IMR-90 (cell line): Measurements from ENCODE around the gene MDP1. TPM values are rescaled to one million over a fixed set of nuclear protein-coding genes. Genes with fewer than 3 reads are reported as not detected.

Source experiments
- ATAC-seq: fragments of 200-7000 bp; cut with Tn5 transposase; 2 replicates; pipeline ENCODE4 v1.9.1; 2020; ENCODE audit warnings: low read depth, mild to moderate bottlenecking, moderate library complexity
- BruUV-seq: library from RNA; stranded (reverse); fragments of 400-500 nt; replicated peaks from 2 replicates; lab custom pipeline; 2021; lab: Mats Ljungman, UMichigan
- CTCF ChIA-PET: fragments of 300-600 bp; formaldehyde crosslinking; extraction: SDS; loops from one replicate; lab custom pipeline; 2021; ENCODE audit warnings: antibody characterized with exemption; lab: Yijun Ruan, JAX
- POLR2A ChIA-PET: fragments of 300-600 bp; sonication (Branson Sonifier 250); formaldehyde crosslinking; loops from one replicate; lab custom pipeline; 2022; ENCODE audit warnings: antibody characterized with exemption; ENCODE audit not compliant: unreplicated experiment; lab: Charles Lee
- DNase-seq: peaks from one replicate; pipeline ENCODE4 v3.0.0; 2013
- H2AFZ ChIP-seq: replicated peaks from 2 replicates; pipeline ENCODE3; 2013; ENCODE audit warnings: low read length, mild to moderate bottlenecking; ENCODE audit not compliant: poor library complexity
- H2AK5ac ChIP-seq: 2 replicates; pipeline ENCODE4 v1.6.1; 2013; ENCODE audit warnings: low read depth, low read length, inconsistent platforms
- H2AK9ac ChIP-seq: replicated peaks from 2 replicates; pipeline ENCODE3; 2013; ENCODE audit warnings: mild to moderate bottlenecking, low read depth, low read length, moderate library complexity; ENCODE audit not compliant: poor library complexity
- H2BK120ac ChIP-seq: 2 replicates; pipeline ENCODE4 v1.6.1; 2013; ENCODE audit warnings: low read depth, low read length, inconsistent platforms
- H2BK15ac ChIP-seq: 3 replicates; pipeline ENCODE4 v1.6.1; 2013; ENCODE audit warnings: low read depth, low read length, inconsistent platforms
- H2BK20ac ChIP-seq: 2 replicates; pipeline ENCODE4 v1.6.1; 2013; ENCODE audit warnings: low read depth, mild to moderate bottlenecking, inconsistent platforms, low read length, moderate library complexity
- H2BK5ac ChIP-seq: 2 replicates; pipeline ENCODE4 v1.6.1; 2013; ENCODE audit warnings: mild to moderate bottlenecking, low read depth, low read length, inconsistent platforms; ENCODE audit not compliant: poor library complexity, severe bottlenecking
- H3K14ac ChIP-seq: replicated peaks from 2 replicates; pipeline ENCODE4 v1.6.1; 2013; ENCODE audit warnings: low read depth, low read length, inconsistent platforms
- H3K18ac ChIP-seq: 2 replicates; pipeline ENCODE4 v1.6.1; 2013; ENCODE audit warnings: low read depth, low read length, control low read depth
- H3K23ac ChIP-seq: 2 replicates; pipeline ENCODE4 v1.6.1; 2013; ENCODE audit warnings: low read depth, low read length, inconsistent platforms
- H3K27ac ChIP-seq: 2 replicates; pipeline ENCODE4 v1.5.1; 2013; ENCODE audit warnings: mild to moderate bottlenecking, control low read depth, low read length; ENCODE audit not compliant: insufficient read depth
- H3K27me3 ChIP-seq: 2 replicates; pipeline ENCODE4 v1.6.1; 2013; ENCODE audit warnings: low read length; ENCODE audit not compliant: control insufficient read depth, insufficient read depth
- H3K36me3 ChIP-seq: 2 replicates; pipeline ENCODE4 v1.6.1; 2013; ENCODE audit warnings: low read length, mixed read lengths; ENCODE audit not compliant: control insufficient read depth, insufficient read depth
- H3K4ac ChIP-seq: 2 replicates; pipeline ENCODE4 v1.6.1; 2013; ENCODE audit warnings: low read depth, low read length, inconsistent platforms
- H3K4me1 ChIP-seq: 2 replicates; pipeline ENCODE4 v1.6.1; 2013; ENCODE audit warnings: low read length, mixed read lengths; ENCODE audit not compliant: control insufficient read depth, insufficient read depth
- H3K4me2 ChIP-seq: 2 replicates; pipeline ENCODE4 v1.6.1; 2013; ENCODE audit warnings: low read depth, mild to moderate bottlenecking, control low read depth, low read length, moderate library complexity
- H3K4me3 ChIP-seq: 2 replicates; pipeline ENCODE4 v1.5.1; 2013; ENCODE audit warnings: low read depth, mild to moderate bottlenecking, control low read depth, low read length, moderate library complexity; ENCODE audit not compliant: insufficient read depth
- H3K56ac ChIP-seq: 2 replicates; pipeline ENCODE4 v1.6.1; 2013; ENCODE audit warnings: low read length, inconsistent platforms; ENCODE audit not compliant: insufficient read depth; ENCODE audit errors: extremely low read depth
- H3K79me1 ChIP-seq, 2 experiments: 2 replicates each; pipeline ENCODE4 v1.6.1; 2013; ENCODE audit warnings: low read length in 2 of 2, inconsistent platforms in 1 of 2, low read depth in 1 of 2
- H3K9ac ChIP-seq: 2 replicates; pipeline ENCODE4 v1.6.1; 2013; ENCODE audit warnings: low read depth, low read length, control low read depth
- H3K9me1 ChIP-seq: 2 replicates; pipeline ENCODE4 v1.6.1; 2013; ENCODE audit warnings: low read length, inconsistent platforms; ENCODE audit not compliant: insufficient read depth
- H3K9me3 ChIP-seq: 2 replicates; pipeline ENCODE4 v1.6.1; 2013; ENCODE audit warnings: low read length; ENCODE audit not compliant: control insufficient read depth, insufficient read depth
- H4K20me1 ChIP-seq: 2 replicates; pipeline ENCODE4 v1.6.1; 2013; ENCODE audit warnings: low read length, inconsistent platforms; ENCODE audit not compliant: insufficient read depth
- H4K5ac ChIP-seq: 2 replicates; pipeline ENCODE4 v1.6.1; 2013; ENCODE audit warnings: mild to moderate bottlenecking, low read depth, low read length, control low read depth
- H4K8ac ChIP-seq, 2 experiments: 2 replicates each; pipeline ENCODE4 v1.6.1; 2013; ENCODE audit warnings: low read depth in 2 of 2, low read length in 2 of 2, control low read depth in 1 of 2, inconsistent platforms in 1 of 2
- H4K91ac ChIP-seq: 2 replicates; pipeline ENCODE4 v1.6.1; 2013; ENCODE audit warnings: low read depth, low read length, inconsistent platforms; ENCODE audit not compliant: insufficient read depth
- BHLHE40 ChIP-seq: fragments of 150-350 bp; IDR thresholded peaks from 2 replicates; pipeline ENCODE4 v1.6.1; 2016; ENCODE audit warnings: mild to moderate bottlenecking, low read depth, low read length
- CHD1 ChIP-seq: IDR thresholded peaks from 2 replicates; pipeline ENCODE4 v1.6.1; 2012; ENCODE audit warnings: low read depth, low read length, improper control_type of control experiment
- CTCF ChIP-seq: conservative IDR thresholded peaks from 2 replicates; pipeline ENCODE4 v1.5.1; 2012; ENCODE audit warnings: mild to moderate bottlenecking, low read depth, low read length, improper control_type of control experiment
- FOS ChIP-seq: fragments of 150-350 bp; IDR thresholded peaks from 2 replicates; pipeline ENCODE4 v1.6.1; 2016; ENCODE audit warnings: low read depth, low read length
- MAZ ChIP-seq: IDR thresholded peaks from 2 replicates; pipeline ENCODE4 v1.6.1; 2012; ENCODE audit warnings: low read depth, mild to moderate bottlenecking, low read length, improper control_type of control experiment, moderate library complexity, borderline replicate concordance
- NFE2L2 ChIP-seq: fragments of 150-350 bp; IDR thresholded peaks from 2 replicates; pipeline ENCODE4 v1.6.1; 2016; ENCODE audit warnings: low read depth, mild to moderate bottlenecking, low read length
- POLR2A ChIP-seq: IDR thresholded peaks from 2 replicates; pipeline ENCODE4 v1.6.1; 2012; ENCODE audit warnings: mild to moderate bottlenecking, low read depth, low read length
- RFX5 ChIP-seq: IDR thresholded peaks from 2 replicates; pipeline ENCODE4 v1.8.0; 2012; ENCODE audit warnings: low read depth, mild to moderate bottlenecking, low read length, moderate library complexity
- SMC3 ChIP-seq: fragments of 150-350 bp; IDR thresholded peaks from 2 replicates; pipeline ENCODE4 v1.6.1; 2016; ENCODE audit warnings: low read depth, mild to moderate bottlenecking, antibody characterized with exemption, low read length, moderate library complexity
- USF2 ChIP-seq: fragments of 150-350 bp; IDR thresholded peaks from 2 replicates; pipeline ENCODE4 v1.6.1; 2017; ENCODE audit warnings: mild to moderate bottlenecking, antibody characterized with exemption, low read length, low read depth
- WGBS, 2 experiments: methylation state at CpG; one replicate each; pipeline versions ENCODE4 v1.1.5 to v1.1.7; 2013; ENCODE audit warnings: missing lambda C conversion rate in 2 of 2; ENCODE audit not compliant: insufficient read length in 1 of 2; ENCODE audit errors: extremely low coverage in 2 of 2; 5-methylcytosine and 5-hydroxymethylcytosine counted together
- dilution Hi-C: fragments of 300-500 bp; cut with HindIII; formaldehyde crosslinking; loops from one replicate; pipeline ENCODE4 v1.14.3; 2018; ENCODE audit warnings: low sequenced_read_pairs; ENCODE audit not compliant: unreplicated experiment
- in situ Hi-C: fragments of 300-500 bp; cut with MboI; formaldehyde crosslinking; loops from 3 replicates; pipeline ENCODE4 v1.14.3; 2019; ENCODE audit warnings: low sequenced_read_pairs, inconsistent platforms, mixed read lengths
- intact Hi-C: fragments of 100-400 bp; cut with micrococcal nuclease; formaldehyde crosslinking; loops from 2 replicates; pipeline ENCODE4 v1.10.0; 2022
- polyA plus RNA-seq, 3 experiments: library from polyadenylated mRNA; depleted of rRNA; stranded (reverse); fragments of >200 nt; gene quantifications; 2 replicates each; pipeline ENCODE4 v1.2.3, GENCODE V29; 2012; ENCODE audit warnings: low replicate concordance in 1 of 3
- total RNA-seq: library from RNA; depleted of rRNA; stranded (reverse); fragments of >200 nt; gene quantifications from 2 replicates; pipeline ENCODE4 v1.2.3, GENCODE V29; 2012

The MDP1 gene
- total and polyA plus RNA-seq, 2 of the 4 experiments (the other 2 are of a cell fraction): 15.1 to 17.8 TPM

DNA sequence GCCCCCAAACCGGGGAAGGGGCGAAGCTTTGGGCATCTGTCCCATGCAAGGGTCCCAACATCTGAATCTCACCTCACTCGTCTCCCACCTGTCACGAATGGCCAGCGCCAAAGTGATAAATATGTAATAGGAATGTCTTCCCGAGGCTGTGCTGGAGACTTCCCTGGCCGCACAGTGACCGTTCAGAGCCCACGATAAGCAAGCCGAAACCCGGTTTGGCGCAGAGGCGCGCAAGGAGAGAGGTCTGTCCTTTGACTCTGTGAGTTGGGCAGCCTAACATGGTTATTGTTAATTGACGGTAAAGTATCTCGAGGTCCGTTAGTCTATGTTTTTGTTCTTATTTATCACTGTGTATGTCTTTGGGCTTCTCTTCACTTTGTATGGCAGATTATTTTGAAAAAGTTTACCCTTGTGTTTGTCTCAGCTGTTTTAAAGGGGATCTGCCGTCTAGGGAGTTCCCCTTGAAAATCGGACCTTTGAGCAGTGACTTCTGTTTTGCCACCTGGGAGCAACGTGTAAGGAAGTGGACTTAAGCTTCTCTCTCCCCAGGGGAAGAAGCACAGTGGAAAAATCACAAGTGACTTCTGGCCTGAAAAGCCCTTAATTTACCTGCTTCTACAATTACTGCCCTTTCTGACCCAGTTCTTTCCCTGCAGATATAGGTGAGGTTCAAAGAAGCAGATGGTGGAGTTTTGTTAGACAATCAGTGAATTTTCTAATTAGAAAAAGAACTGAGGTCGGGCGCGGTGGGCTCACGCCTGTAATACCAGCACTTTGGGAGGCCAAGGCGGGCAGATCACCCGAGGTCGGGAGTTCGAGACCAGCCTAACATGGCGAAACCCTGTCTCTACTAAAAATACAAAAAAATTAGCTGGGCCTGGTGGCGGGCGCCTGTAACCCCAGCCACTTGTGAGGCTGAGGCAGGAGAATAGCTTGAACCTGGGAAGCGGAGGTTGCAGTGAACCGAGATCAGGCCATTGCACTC is 19.5 kb downstream of the MDP1 start:
- Histone ChIP-seq H2BK120ac (0 out of 2 replicates have a peak overlapping the region, but pooled peaks have one; percentile 64), H2BK20ac (no peak overlapping the region), H3K4ac (peak overlapping the region; percentile 97), H3K27ac (peak overlapping the region; percentile 99), H3K79me1 (peaks cover 38 to 62% of the 10 kb centered on the region in 2 experiments), H3K27me3 (no peaks in the 10 kb centered on the region), H3K14ac (peak overlapping the region; percentile 95), H4K20me1 (no peaks in the 10 kb centered on the region), H4K91ac (peak overlapping the region; percentile 46; the same call in 1 of the 2 replicates), H3K9ac (peak overlapping the region; percentile 93), H2AFZ (peak overlapping the region; percentile 95), H3K9me3 (no peaks in the 10 kb centered on the region), H3K9me1 (peaks cover 11% of the 10 kb centered on the region; the same call in 1 of the 2 replicates), H3K18ac (no peak overlapping the region; the same call in 1 of the 2 replicates), H2AK5ac (peak overlapping the region; percentile 89), H3K4me2 (peak overlapping the region; percentile 65), H3K4me1 (peaks cover 8% of the 10 kb centered on the region), H4K5ac (peak overlapping the region; percentile 83), H2AK9ac (peak overlapping the region; percentile 96), H3K4me3 (peak overlapping the region; percentile 89), H2BK15ac (no peak overlapping the region), H3K36me3 (peaks cover 17% of the 10 kb centered on the region), H4K8ac (peak overlapping the region; percentile 93 to 94), H3K23ac (peak overlapping the region; percentile 93), H3K56ac (peak overlapping the region; percentile 85), H2BK5ac (peak overlapping the region; percentile 96)
- no peak for TF ChIP-seq CHD1
- TF ChIP-seq SMC3: no peak
- no peak for TF ChIP-seq POLR2A
- no peak for TF ChIP-seq BHLHE40
- TF ChIP-seq NFE2L2: no peak
- no peak for TF ChIP-seq FOS
- no peak for TF ChIP-seq USF2
- no peak for TF ChIP-seq MAZ
- TF ChIP-seq RFX5: no peak
- TF ChIP-seq CTCF: no peak
- CTCF ChIA-PET: interaction anchor here (1.1 kb wide), 1 partner anchor 112 kb away, joined by 3 read pairs; the partner anchor contains the start of gene CIDEB
- dilution Hi-C loops: no loop called here
- ATAC-seq (peak; percentile 37), DNase-seq (peak; percentile 22)
- TSS peak; percentile 44 for BruUV-seq
- POLR2A ChIA-PET: interaction anchor here (1.0 to 1.1 kb wide), 2 partner anchors 10 to 46 kb away, joined by 3 read pairs; partner anchors contain the start of gene TINF2
- in situ Hi-C loops: no loop called here
- intact Hi-C loops: no loop called here
- WGBS, 2 experiments: 70% methylated on average over 2 of the region's 33 CpGs; no CpG with 5 or more reads in 1 of the 2 experiments
